Measurements from ENCODE around the gene HOXA10.

The HOXA10 gene

GRCh38 chr7:27180431-27181420 lies 6.6 kb upstream of the HOXA10 start:
- TF ChIP-seq EZH2phosphoT487 (IDR thresholded peaks at IDR 0.05; ENCODE audit: low read depth) (no peak), CTCF (IDR thresholded peaks at IDR 0.05; ENCODE audit: low read depth, low read length) (no peak)
- Histone ChIP-seq H3K36me3 (replicated peaks; ENCODE audit: low read depth, low read length) (no peaks in the 10 kb centered on the region), H2AFZ (ENCODE audit: low read depth, low read length) (no peak overlapping the region), H4K20me1 (ENCODE audit: insufficient read depth, low read length) (no peaks in the 10 kb centered on the region), H3K27ac (ENCODE audit: low read length) (no peak overlapping the region), H3K27me3 (ENCODE audit: low read depth, low read length) (no peaks in the 10 kb centered on the region), H3K4me3 (ENCODE audit: low read length) (no peak overlapping the region), H3K79me2 (ENCODE audit: low read length) (no peaks in the 10 kb centered on the region), H3K9ac (ENCODE audit: low read length) (no peak overlapping the region), H3K9me3 (ENCODE audit: insufficient read depth, low read length) (no peaks in the 10 kb centered on the region), H3K4me1 (ENCODE audit: low read length) (no peaks in the 10 kb centered on the region), H3K4me2 (ENCODE audit: low read length) (no peak overlapping the region)

- H3K36me3 ChIP-seq (replicated peaks; ENCODE audit: low read depth, low read length) = no peaks in the 10 kb centered on the region
- H3K4me2 ChIP-seq (ENCODE audit: low read length) = no peak overlapping the region
- H3K9ac ChIP-seq (ENCODE audit: low read length) = no peak overlapping the region
- H4K20me1 ChIP-seq (ENCODE audit: insufficient read depth, low read length) = no peaks in the 10 kb centered on the region
- no peaks in the 10 kb centered on the region for H3K79me2 ChIP-seq (ENCODE audit: low read length)
- H3K4me3 ChIP-seq (ENCODE audit: low read length) = no peak overlapping the region
- TF ChIP-seq CTCF (IDR thresholded peaks at IDR 0.05; ENCODE audit: low read depth, low read length) (no peak), EZH2phosphoT487 (IDR thresholded peaks at IDR 0.05; ENCODE audit: low read depth) (no peak)
- H3K27me3 ChIP-seq (ENCODE audit: low read depth, low read length) = no peaks in the 10 kb centered on the region
- no peak overlapping the region for H3K27ac ChIP-seq (ENCODE audit: low read length)
- H3K4me1 ChIP-seq (ENCODE audit: low read length) = no peaks in the 10 kb centered on the region
- no peaks in the 10 kb centered on the region for H3K9me3 ChIP-seq (ENCODE audit: insufficient read depth, low read length)
- no peak overlapping the region for H2AFZ ChIP-seq (ENCODE audit: low read depth, low read length)
Measured at GRCh38 chr7:27179503-27180430, 5.6 kb upstream of the HOXA10 start.

GRCh38 chr7:27179030-27179429 lies 4.9 kb upstream of the HOXA10 start:
- no peaks in the 10 kb centered on the region for H4K20me1 ChIP-seq (ENCODE audit: insufficient read depth, low read length)
- no peaks in the 10 kb centered on the region for H3K4me1 ChIP-seq (ENCODE audit: low read length)
- H3K9me3 ChIP-seq (ENCODE audit: insufficient read depth, low read length) = no peaks in the 10 kb centered on the region
- no peaks in the 10 kb centered on the region for H3K79me2 ChIP-seq (ENCODE audit: low read length)
- no peak for TF ChIP-seq CTCF (IDR thresholded peaks at IDR 0.05; ENCODE audit: low read depth, low read length)
- no peak for TF ChIP-seq EZH2phosphoT487 (IDR thresholded peaks at IDR 0.05; ENCODE audit: low read depth)
- H3K27ac ChIP-seq (ENCODE audit: low read length) = no peak overlapping the region
- no peak overlapping the region for H3K9ac ChIP-seq (ENCODE audit: low read length)
- no peaks in the 10 kb centered on the region for H3K36me3 ChIP-seq (replicated peaks; ENCODE audit: low read depth, low read length)
- no peak overlapping the region for H3K4me2 ChIP-seq (ENCODE audit: low read length)
- no peak overlapping the region for H2AFZ ChIP-seq (ENCODE audit: low read depth, low read length)
- H3K27me3 ChIP-seq (ENCODE audit: low read depth, low read length) = no peaks in the 10 kb centered on the region
- no peak overlapping the region for H3K4me3 ChIP-seq (ENCODE audit: low read length)

- Histone ChIP-seq H3K9ac (ENCODE audit: low read length) (no peak overlapping the region), H3K79me2 (ENCODE audit: low read length) (no peaks in the 10 kb centered on the region), H2AFZ (ENCODE audit: low read depth, low read length) (no peak overlapping the region), H3K4me3 (ENCODE audit: low read length) (no peak overlapping the region), H3K4me2 (ENCODE audit: low read length) (no peak overlapping the region), H3K9me3 (ENCODE audit: insufficient read depth, low read length) (no peaks in the 10 kb centered on the region), H3K27ac (ENCODE audit: low read length) (no peak overlapping the region), H3K27me3 (ENCODE audit: low read depth, low read length) (no peaks in the 10 kb centered on the region), H3K4me1 (ENCODE audit: low read length) (no peaks in the 10 kb centered on the region), H3K36me3 (replicated peaks; ENCODE audit: low read depth, low read length) (no peaks in the 10 kb centered on the region), H4K20me1 (ENCODE audit: insufficient read depth, low read length) (no peaks in the 10 kb centered on the region)
- TF ChIP-seq EZH2phosphoT487 (IDR thresholded peaks at IDR 0.05; ENCODE audit: low read depth) (no peak), CTCF (IDR thresholded peaks at IDR 0.05; ENCODE audit: low read depth, low read length) (no peak)
Measured at GRCh38 chr7:27178366-27178765, 4.2 kb upstream of the HOXA10 start.
